NCI-H146 treated with DMSO at 0.1 percent for 48 hours (cell line): Measurements from ENCODE around the gene E2F4.
A peak's percentile ranks its signal among the peaks of the same experiment; 100 is the strongest.

ENCODE experiments used
- DNase-seq: peaks from one replicate; lab custom pipeline; 2025; ENCODE audit not compliant: unreplicated experiment; lab: John Stamatoyannopoulos, UW

E2F4 gene

GRCh38 chr16:67247192-67248072, 55.5 kb downstream of the E2F4 start, which contains the start of gene FHOD1:
FHOD1 (minus strand) TSS chr16:67247481; CDS start chr16:67247410, 71 bp downstream.
- peak; percentile 81 for DNase-seq

GRCh38 chr16:67248073-67248400, 56.1 kb downstream of the E2F4 start:
- DNase-seq: no peak
